ENCODE data around the gene FAM83F. TPM values are rescaled to one million over a fixed set of nuclear protein-coding genes. Genes with fewer than 3 reads are reported as not detected.

The FAM83F gene
- polyA plus RNA-seq, 6 donors from 2014 or later, result 0.05 TPM; not detected in 5

DNA sequence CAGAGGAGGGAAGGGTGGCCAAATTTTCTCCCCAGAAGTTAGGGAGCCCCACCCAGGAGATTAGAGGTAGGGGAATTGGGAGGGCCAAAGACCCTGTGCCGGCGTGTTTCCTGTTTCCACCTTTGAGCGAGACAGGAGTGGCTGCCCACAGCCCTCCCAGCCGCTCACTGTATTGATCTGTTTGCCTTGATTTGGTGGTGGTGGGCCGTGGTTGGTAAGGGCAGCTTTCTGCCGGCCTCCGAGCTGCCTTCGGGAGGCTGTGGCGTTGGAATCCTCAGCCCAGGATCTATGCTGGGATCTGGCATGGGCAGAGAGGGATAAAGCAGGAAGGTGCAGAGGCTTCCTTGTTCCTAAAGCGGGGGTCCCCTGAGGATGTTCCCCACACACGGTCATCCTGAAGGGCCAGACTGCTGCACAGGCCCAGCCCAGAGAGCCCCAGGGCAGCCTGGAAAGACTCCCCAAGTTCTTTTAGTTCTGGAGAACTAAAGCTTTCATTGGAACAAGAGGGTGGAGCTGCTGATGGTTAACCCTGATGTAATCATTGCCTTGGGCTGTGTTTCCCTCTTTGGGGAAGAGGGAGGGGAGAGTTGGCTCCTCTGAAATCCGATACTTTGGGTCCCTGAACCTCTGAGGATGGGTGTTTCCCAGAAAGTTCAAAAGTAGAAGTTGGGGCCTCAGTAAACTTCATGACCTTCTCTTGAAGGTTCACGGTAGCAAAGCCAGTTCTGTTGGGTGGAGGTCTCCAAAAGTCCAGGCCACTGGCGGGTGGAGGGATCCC lies 7.2 kb downstream of the FAM83F start:
- no peaks in the 10 kb centered on the region for H3K4me1 Mint-ChIP-seq
- no peaks in the 10 kb centered on the region for H3K36me3 Mint-ChIP-seq
- no peak for ATAC-seq (ENCODE audit: low read depth in 2 of 2)
- no peaks in the 10 kb centered on the region for H3K9me3 Mint-ChIP-seq
- no peak overlapping the region for H3K4me3 Mint-ChIP-seq
- no peak for DNase-seq
- peaks cover 38 to 58% (median 47%) of the 10 kb centered on the region in 3 donors for H3K27me3 Mint-ChIP-seq
- H3K27ac Mint-ChIP-seq, result peak overlapping the region in 1 of 6 donors; percentile 28

DNA sequence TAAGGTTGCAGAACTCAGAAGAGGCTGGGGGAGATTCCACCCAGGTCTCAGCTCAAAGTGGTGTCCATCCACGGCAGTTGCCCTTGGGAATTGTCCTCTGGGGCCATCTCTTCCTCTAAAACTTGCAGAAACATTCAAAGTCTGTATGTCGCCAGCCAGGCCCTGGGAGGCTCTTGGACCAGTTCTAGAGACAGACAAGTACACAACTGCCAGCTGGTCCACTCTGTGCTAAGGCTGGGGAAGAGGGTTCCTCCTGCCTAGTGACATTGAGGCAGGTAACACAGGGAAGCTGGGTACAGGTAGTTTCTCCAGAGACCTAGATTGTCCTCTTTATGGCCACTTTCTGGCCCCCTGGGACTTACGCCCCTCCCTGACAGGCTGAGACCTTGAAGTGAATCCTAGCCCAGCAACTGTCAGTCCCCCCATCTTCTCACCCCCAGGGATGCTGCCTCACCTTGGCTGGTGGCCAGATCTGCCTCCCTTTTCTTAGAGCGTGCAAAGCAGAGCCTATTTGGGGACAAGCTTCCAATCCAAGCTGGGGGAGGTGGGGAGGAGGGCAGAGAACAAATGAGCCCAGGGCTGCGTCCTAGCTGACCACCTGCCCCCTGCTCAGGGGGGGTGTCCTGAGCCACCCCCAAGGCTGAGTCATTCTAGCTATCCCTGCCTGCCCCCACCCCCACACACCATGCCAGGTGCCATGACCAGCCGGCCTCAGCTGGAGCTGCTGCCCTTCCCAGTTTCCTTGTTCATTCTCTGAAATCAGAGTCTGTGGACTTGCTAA lies 8.4 kb downstream of the FAM83F start:
- Mint-ChIP-seq H3K36me3 (no peaks in the 10 kb centered on the region), H3K4me3 (no peak overlapping the region), H3K27me3 (peaks cover 31 to 58% (median 44%) of the 10 kb centered on the region in 3 donors), H3K4me1 (peaks cover 0 to 5% (median 0%) of the 10 kb centered on the region in 3 donors), H3K27ac (no peak overlapping the region), H3K9me3 (no peaks in the 10 kb centered on the region)
- DNase-seq (no peak), ATAC-seq (ENCODE audit: low read depth in 2 of 2) (no peak)

DNA sequence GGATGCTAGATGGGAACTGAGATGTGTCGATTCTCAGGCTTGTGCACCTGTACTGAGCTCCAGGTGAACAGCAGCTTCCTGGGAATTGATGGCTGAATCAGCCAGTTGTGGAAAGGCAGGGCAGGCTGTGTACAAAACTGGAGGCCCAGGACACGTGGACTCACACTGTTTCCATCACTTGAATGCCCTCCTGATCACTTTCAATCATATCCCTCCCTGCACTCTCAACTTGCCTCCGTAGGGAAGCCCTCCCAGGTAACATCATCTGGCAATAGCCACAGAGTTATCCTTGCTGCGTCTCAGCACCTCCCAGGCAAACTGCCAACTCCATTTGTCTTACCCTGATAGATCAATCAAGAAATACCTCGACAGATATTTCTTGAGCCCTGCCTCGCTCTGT lies 10.1 kb downstream of the FAM83F start:
- ATAC-seq (ENCODE audit: low read depth in 2 of 2), result no peak
- H3K27ac Mint-ChIP-seq, result no peak overlapping the region

DNA sequence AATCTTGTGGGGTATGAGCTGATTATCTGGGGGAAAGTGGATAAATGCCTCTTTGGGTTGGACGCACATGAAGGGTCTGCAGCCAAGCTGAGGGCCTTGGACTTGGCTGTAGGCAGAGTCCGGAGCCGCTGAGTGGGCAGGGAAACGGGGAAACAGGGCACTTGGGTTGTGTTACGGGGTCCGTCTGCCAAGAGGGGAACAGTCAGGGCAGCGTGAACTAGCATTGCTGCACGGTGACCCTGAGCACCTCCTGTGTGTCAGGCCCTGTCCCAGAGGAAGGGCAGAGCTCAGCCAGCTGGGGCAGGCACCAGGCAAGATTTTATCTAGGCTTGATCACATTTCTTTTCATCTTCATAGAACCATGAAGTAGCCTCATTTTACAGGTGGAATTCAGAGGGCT lies 11.9 kb downstream of the FAM83F start:
- DNase-seq (no peak), ATAC-seq (ENCODE audit: low read depth in 2 of 2) (no peak)
- Mint-ChIP-seq H3K27me3 (peaks cover 33 to 70% (median 67%) of the 10 kb centered on the region in 3 donors), H3K36me3 (peaks cover 0 to 4% of the 10 kb centered on the region in 2 donors), H3K4me1 (peaks cover 5 to 9% (median 7%) of the 10 kb centered on the region in 3 donors), H3K4me3 (no peak overlapping the region), H3K9me3 (no peaks in the 10 kb centered on the region), H3K27ac (peak overlapping the region in 2 of 6 donors; percentile 36 to 56)

More for the DNA sequence above, 10.1 kb downstream of the FAM83F start:
- peaks cover 33 to 63% (median 59%) of the 10 kb centered on the region in 3 donors for H3K27me3 Mint-ChIP-seq
- H3K9me3 Mint-ChIP-seq, result no peaks in the 10 kb centered on the region
- H3K4me3 Mint-ChIP-seq, result no peak overlapping the region
- H3K36me3 Mint-ChIP-seq, result no peaks in the 10 kb centered on the region
- DNase-seq, result no peak
- H3K4me1 Mint-ChIP-seq, result peaks cover 3 to 9% (median 7%) of the 10 kb centered on the region in 3 donors

DNA sequence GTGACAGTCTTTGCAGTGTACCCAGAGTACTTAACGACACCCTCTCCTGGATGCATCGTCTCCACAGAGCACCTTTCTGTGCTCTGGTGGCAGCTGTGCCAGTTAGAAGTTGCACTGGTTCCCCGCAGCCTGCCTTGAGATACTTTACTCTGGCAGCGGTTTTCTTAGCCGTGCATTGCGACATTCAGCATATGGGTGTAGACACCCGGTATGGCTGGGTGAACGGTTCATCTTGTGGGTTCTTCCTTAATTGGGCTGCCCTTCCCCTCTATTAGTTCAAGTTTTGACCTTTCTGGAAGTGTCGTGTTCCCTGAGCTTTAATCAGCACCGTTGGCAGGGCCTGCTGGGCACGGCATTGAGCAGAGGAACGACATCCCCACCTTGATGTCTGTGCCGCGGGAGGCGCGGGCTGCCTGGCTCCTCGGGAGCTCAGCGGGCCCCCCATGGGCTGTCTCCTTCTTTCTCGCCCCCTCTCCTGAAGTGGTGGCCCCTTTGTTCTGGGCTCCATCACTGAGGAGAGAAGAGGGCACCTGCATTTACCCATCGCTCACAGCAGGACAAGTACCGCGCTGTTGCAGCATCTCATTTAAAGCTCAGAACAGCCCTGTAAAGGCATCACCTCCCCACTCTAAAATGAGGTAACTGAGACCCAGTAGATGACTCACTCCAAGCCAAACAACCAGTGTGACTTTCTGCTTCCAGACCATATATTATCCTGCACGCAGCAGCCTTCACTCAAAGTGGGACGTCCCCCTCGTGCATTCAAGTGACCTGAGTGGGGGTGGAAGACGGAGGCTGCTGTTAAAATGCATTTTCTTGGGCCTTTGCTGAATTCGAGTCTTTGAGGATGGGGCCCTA lies 13.3 kb downstream of the FAM83F start:
- Mint-ChIP-seq H3K4me1 (peaks cover 7 to 9% (median 8%) of the 10 kb centered on the region in 3 donors), H3K9me3 (no peaks in the 10 kb centered on the region), H3K36me3 (peaks cover 0 to 7% of the 10 kb centered on the region in 2 donors), H3K27me3 (peaks cover 33 to 69% (median 69%) of the 10 kb centered on the region in 3 donors), H3K4me3 (peak overlapping the region in 1 of 8 donors; percentile 42), H3K27ac (peak overlapping the region in 2 of 6 donors; percentile 51 to 66)
- ATAC-seq (ENCODE audit: low read depth in 2 of 2) (no peak), DNase-seq (no peak)

DNA sequence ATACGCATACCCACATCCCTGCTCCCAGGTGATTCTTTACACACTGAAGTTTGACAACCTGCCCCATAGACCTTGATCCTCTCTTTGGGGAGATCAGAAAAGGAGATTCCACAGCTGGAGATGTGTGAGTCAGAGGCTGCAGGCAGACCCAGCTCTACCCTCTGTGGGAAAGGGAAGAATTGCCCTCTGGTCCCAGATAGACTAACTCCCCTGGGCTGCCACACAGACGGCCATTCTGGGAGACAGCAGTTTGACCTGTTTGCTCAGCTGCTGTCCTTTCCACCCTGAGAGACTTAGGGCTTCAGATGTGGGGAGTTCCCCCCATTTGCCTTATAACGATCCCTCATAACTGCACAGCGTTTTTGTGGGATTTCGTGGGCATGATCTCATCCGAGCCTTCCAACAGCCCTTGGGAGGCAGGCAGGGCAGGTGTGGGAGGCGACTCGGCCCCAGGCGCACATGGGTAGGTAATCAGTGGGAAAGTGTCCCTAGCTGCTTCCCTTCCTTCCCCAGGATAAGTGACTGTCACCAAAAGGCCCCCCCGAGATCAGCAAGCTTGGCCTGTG lies 14.1 kb downstream of the FAM83F start:
- peaks cover 7 to 9% (median 8%) of the 10 kb centered on the region in 3 donors for H3K4me1 Mint-ChIP-seq
- no peak for DNase-seq
- peaks cover 0 to 7% of the 10 kb centered on the region in 2 donors for H3K36me3 Mint-ChIP-seq
- H3K27ac Mint-ChIP-seq, result no peak overlapping the region
- H3K4me3 Mint-ChIP-seq, result peak overlapping the region in 1 of 8 donors; percentile 42
- H3K27me3 Mint-ChIP-seq, result peaks cover 37 to 73% (median 72%) of the 10 kb centered on the region in 3 donors
- no peaks in the 10 kb centered on the region for H3K9me3 Mint-ChIP-seq
- no peak for ATAC-seq (ENCODE audit: low read depth in 2 of 2)

DNA sequence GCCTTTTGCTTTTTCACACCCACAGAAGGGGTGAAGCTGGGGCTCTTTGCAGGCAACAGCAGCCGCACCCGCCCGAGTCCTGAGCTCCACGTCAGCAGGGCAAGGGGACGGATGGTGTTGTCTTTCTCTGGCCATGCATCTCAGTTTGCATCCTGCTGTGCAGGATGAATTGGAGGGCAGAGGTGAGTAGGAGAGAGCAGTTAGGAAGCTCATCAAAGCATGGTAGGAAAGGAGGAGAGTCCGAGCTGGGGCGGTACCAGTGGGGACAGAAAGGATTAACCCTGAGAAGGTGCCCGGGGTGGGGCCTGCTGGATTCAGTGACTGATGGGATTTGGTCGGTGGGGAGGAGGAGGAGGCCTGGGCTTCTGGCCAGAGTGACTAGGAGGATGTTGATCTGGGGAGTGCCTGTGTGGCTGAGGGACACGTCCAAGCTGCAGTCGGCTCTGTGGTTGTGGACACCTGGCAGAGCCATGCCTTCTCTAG lies 14.6 kb downstream of the FAM83F start:
- Mint-ChIP-seq H3K4me3 (peak overlapping the region in 1 of 8 donors; percentile 65), H3K27ac (no peak overlapping the region), H3K4me1 (peaks cover 7 to 9% (median 8%) of the 10 kb centered on the region in 3 donors), H3K9me3 (no peaks in the 10 kb centered on the region), H3K27me3 (peaks cover 37 to 73% (median 72%) of the 10 kb centered on the region in 3 donors), H3K36me3 (peaks cover 0 to 7% of the 10 kb centered on the region in 2 donors)
- ATAC-seq (ENCODE audit: low read depth in 2 of 2) (no peak), DNase-seq (no peak)

DNA sequence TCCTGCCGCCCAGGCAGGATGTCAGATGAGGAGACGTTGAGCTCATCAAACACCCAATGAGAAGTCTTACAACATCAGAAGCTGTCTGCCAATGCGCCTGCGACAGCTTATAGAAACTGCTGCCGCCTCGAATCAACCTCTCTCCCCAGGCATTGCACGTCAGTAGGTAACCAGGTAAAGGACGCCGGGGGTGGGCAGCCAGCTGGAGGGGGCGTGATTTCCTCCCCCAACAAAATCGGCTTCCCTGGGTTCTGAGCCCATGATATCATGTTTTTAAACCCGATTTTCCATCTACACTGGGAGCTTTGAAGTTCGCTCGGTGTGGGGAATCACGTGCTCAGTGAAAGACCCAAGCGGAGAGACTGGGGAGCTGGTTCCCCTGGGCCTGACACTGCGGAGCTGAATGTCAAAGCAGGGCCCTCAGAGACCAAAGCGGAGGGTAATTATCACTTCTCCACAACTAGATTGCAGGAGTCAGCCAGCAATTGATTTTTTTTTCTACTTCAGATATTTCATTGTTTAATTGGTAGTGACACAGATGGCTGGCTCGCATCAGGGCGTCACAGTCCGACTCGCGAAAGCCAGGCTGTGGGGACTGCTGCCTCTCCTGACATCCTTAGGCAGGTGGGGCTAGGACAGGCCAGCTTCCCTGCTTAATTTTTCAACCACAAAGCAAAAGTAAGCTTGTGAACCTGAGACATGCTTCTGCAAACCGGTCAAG lies 15.4 kb downstream of the FAM83F start:
- DNase-seq (no peak), ATAC-seq (ENCODE audit: low read depth in 2 of 2) (no peak)
- H3K27ac Mint-ChIP-seq, result no peak overlapping the region
- H3K4me1 Mint-ChIP-seq, result peaks cover 7 to 9% (median 8%) of the 10 kb centered on the region in 3 donors
- no peaks in the 10 kb centered on the region for H3K9me3 Mint-ChIP-seq
- peaks cover 33 to 70% (median 67%) of the 10 kb centered on the region in 3 donors for H3K27me3 Mint-ChIP-seq
- H3K4me3 Mint-ChIP-seq, result peak overlapping the region in 2 of 8 donors; percentile 32 to 65
- peaks cover 0 to 7% of the 10 kb centered on the region in 2 donors for H3K36me3 Mint-ChIP-seq

DNA sequence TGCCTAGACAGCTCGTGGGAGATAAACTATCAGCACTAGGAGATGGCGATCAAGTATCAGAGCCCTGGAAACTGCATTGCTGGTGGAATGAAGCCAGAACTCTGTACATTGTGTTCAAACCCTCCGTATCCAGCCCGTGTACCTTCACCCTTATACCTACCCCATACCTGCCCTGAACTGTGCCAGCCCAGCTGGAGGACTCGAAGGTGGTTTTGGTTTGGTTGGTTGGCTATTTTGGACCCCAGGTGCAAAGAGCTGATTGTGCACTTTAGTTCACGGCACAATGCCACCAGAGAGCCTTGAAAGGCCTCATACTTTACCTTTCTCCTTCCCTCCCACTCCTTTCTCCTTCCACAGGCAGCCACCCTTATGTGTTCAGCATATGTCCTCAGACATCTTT lies 16.0 kb downstream of the FAM83F start:
- Mint-ChIP-seq H3K27ac (no peak overlapping the region), H3K27me3 (peaks cover 31 to 70% (median 67%) of the 10 kb centered on the region in 3 donors), H3K36me3 (peaks cover 0 to 7% of the 10 kb centered on the region in 2 donors), H3K4me3 (no peak overlapping the region), H3K4me1 (peaks cover 7 to 9% (median 8%) of the 10 kb centered on the region in 3 donors), H3K9me3 (no peaks in the 10 kb centered on the region)
- ATAC-seq (ENCODE audit: low read depth in 2 of 2), result no peak
- DNase-seq, result no peak

DNA sequence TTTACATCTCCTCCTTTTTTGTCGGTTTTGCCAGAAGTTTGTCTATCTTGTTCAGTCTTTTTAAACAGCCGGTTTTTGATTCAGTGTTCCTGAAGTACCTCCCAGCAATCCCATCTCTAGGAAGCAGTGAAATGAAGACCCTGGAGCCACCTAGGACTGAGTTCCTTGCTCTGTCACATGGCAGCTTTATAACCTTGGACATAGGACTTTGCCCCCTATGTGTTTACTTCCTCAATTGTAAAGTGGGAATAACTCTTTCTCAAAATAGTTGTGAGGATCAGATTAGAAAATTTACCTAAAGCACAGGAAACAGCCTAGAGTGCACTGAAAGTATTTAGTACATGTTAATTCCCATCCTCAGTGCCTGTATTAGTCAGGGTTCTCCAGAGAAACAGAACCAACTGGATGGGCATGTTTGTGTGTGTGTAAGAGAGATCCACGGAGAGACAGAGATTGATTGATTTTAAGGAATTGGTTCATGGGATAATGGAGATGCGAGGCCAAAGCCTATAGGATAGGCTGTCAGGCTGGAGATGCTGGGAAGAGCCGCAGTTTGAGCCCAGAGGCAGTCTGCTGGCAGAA lies 20.0 kb downstream of the FAM83F start:
- no peak overlapping the region for H3K4me3 Mint-ChIP-seq
- H3K27ac Mint-ChIP-seq, result no peak overlapping the region
- ATAC-seq (ENCODE audit: low read depth in 2 of 2), result no peak
- H3K27me3 Mint-ChIP-seq, result peaks cover 16 to 46% (median 37%) of the 10 kb centered on the region in 3 donors
- peaks cover 0 to 5% (median 0%) of the 10 kb centered on the region in 3 donors for H3K4me1 Mint-ChIP-seq
- H3K36me3 Mint-ChIP-seq, result peaks cover 0 to 7% of the 10 kb centered on the region in 2 donors
- no peaks in the 10 kb centered on the region for H3K9me3 Mint-ChIP-seq
- no peak for DNase-seq

DNA sequence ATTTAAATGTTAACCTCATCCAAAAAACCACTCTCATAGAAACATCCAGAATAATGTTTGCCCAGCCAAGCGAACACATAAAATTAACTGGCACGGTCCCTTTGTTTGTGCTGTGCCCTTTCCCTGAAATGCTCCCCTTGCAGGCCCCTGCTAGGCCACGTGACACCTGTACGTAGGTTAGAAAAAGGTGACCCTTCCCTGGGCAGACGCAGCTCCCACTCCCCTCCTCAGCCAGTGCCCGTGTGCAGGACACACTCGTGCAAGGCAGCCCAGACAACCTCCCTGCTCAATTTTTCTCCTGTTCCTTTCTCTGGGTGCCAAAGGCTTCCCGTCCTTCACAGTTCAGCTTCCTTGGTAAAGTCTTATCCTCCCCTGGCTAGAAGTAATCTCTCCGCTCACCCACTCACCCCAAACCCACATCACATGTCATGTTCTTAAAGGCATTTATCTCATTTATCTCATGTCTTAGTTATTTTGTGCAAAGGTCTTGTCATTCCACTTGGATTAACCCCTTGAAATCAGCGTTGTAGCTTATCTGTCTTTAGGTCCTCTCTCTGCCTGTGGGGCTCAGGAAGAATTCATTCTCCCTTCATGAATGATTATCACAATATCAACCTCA lies 20.7 kb downstream of the FAM83F start:
- H3K36me3 Mint-ChIP-seq, result peaks cover 0 to 7% of the 10 kb centered on the region in 2 donors
- no peak overlapping the region for H3K4me3 Mint-ChIP-seq
- H3K4me1 Mint-ChIP-seq, result peaks cover 0 to 4% (median 0%) of the 10 kb centered on the region in 3 donors
- ATAC-seq (ENCODE audit: low read depth in 2 of 2) (no peak), DNase-seq (no peak)
- H3K9me3 Mint-ChIP-seq, result no peaks in the 10 kb centered on the region
- no peak overlapping the region for H3K27ac Mint-ChIP-seq
- H3K27me3 Mint-ChIP-seq, result peaks cover 14 to 42% (median 30%) of the 10 kb centered on the region in 3 donors

Measured in naive B cell (primary cell).